Aorta (tissue), 5 donors: Measurements from ENCODE around the gene RALGDS. TPM values are rescaled to one million over a fixed set of nuclear protein-coding genes. Genes with fewer than 3 reads are reported as not detected.
"Not testable (repeated sequence)": the region's sequence is repeated elsewhere in the genome, so short reads cannot be mapped to it uniquely, and the experiment has no call there.

Source experiments
- ATAC-seq: fragments of 200-7000 bp; cut with Tn5 transposase; one replicate; pipeline ENCODE4 v1.9.1; 2022; ENCODE audit warnings: moderate library complexity; ENCODE audit not compliant: low FRiP score
- DNase-seq, 2 donors: peaks; one replicate each; pipeline ENCODE4 v3.0.0-alpha.2; 2020
- H3K27ac ChIP-seq, 2 donors: one replicate each; pipeline ENCODE4 v1.5.1; 2013; ENCODE audit warnings: low read length in 2 of 2, mild to moderate bottlenecking in 2 of 2, moderate library complexity in 2 of 2, control low read depth in 1 of 2, inconsistent platforms in 1 of 2, low read depth in 1 of 2
- H3K27me3 ChIP-seq, 2 donors: one replicate each; pipeline ENCODE4 v1.6.1; 2013; ENCODE audit warnings: control low read depth in 1 of 2, low read length in 1 of 2, mild to moderate bottlenecking in 1 of 2, moderate library complexity in 1 of 2; ENCODE audit not compliant: insufficient read depth in 2 of 2, control insufficient read depth in 1 of 2
- H3K36me3 ChIP-seq, 2 donors: one replicate each; pipeline ENCODE4 v1.6.1; 2013; ENCODE audit warnings: control low read depth in 1 of 2, low read length in 1 of 2, mild to moderate bottlenecking in 1 of 2; ENCODE audit not compliant: insufficient read depth in 2 of 2, control insufficient read depth in 1 of 2
- H3K4me1 ChIP-seq, 2 donors: one replicate each; pipeline ENCODE4 v1.6.1; 2013; ENCODE audit warnings: low read length in 2 of 2, control low read depth in 1 of 2, mild to moderate bottlenecking in 1 of 2, moderate library complexity in 1 of 2; ENCODE audit not compliant: insufficient read depth in 2 of 2, control insufficient read depth in 1 of 2
- H3K4me3 ChIP-seq, 2 donors: one replicate each; pipeline ENCODE4 v1.5.1; 2013; ENCODE audit warnings: low read length in 2 of 2, control low read depth in 1 of 2, mild to moderate bottlenecking in 1 of 2
- H3K9me3 ChIP-seq: one replicate; pipeline ENCODE4 v1.6.1; 2013; ENCODE audit warnings: mild to moderate bottlenecking, low read length; ENCODE audit not compliant: control insufficient read depth
- WGBS, 2 donors: extraction: QIAGEN DNeasy Blood & Tissue Kit; methylation state at CpG; one replicate each; pipeline ENCODE4 v1.1.7; 2013; 5-methylcytosine and 5-hydroxymethylcytosine counted together
- intact Hi-C, 2 donors: fragments of 100-400 bp; cut with DNase I; formaldehyde crosslinking; loops; one replicate each; pipeline versions ENCODE4 v1.14.2 to v1.15.0; 2022
- polyA plus RNA-seq, 2 donors: library from polyadenylated mRNA; stranded (reverse); fragments of 200-250 nt; gene quantifications; one replicate each; pipeline ENCODE4 v1.2.3, GENCODE V29; 2013
- total RNA-seq, 2 donors: library from RNA; stranded (reverse); fragmentation: NEBNext Ultra II Directional; extraction: Animal tissue kit (Norgen Biotek cat#: 25700); gene quantifications; one replicate each; pipeline ENCODE4 v1.2.1, GENCODE V29; 2021
- donor health status: healthy with polysubstance abuse.
- donor health status: Bipolar disorder and iron deficiency.
- donor health status: DM: no; HTN: no; CAD: no.
- donor health status: DM: no; HTN: no; CAD: no.
- donor health status: DM: yes; HTN: yes; CAD: no.

Gene RALGDS
- total and polyA plus RNA-seq, 4 donors, result 19.4 to 61.2 (median 26.4) TPM

GRCh38 chr9:133086212-133086860, 34.7 kb downstream of the RALGDS start:
- H3K36me3 ChIP-seq, ATAC-seq, H3K27me3 ChIP-seq, H3K27ac ChIP-seq, intact Hi-C loops, H3K9me3 ChIP-seq, H3K4me3 ChIP-seq, DNase-seq, H3K4me1 ChIP-seq: not testable (repeated sequence)
- 79 to 81% methylated on average over 15 to 16 of the region's 17 CpGs for WGBS, 2 donors

- intact Hi-C loops, H3K4me3 ChIP-seq, H3K9me3 ChIP-seq, H3K27ac ChIP-seq, ATAC-seq, H3K36me3 ChIP-seq, H3K27me3 ChIP-seq, H3K4me1 ChIP-seq, DNase-seq: not testable (repeated sequence)
- WGBS, 2 donors, result 59 to 68% methylated on average over 6 to 7 of the region's 9 CpGs
These were observed 37.4 kb downstream of the RALGDS start for GRCh38 chr9:133083688-133084087.

GRCh38 chr9:133081957-133082644, 38.9 kb downstream of the RALGDS start:
- H3K4me1 ChIP-seq, H3K27ac ChIP-seq, H3K9me3 ChIP-seq, ATAC-seq, H3K36me3 ChIP-seq, H3K27me3 ChIP-seq, H3K4me3 ChIP-seq, intact Hi-C loops, DNase-seq: not testable (repeated sequence)
- WGBS, 2 donors, result 81 to 85% methylated on average over 6 to 7 of the region's 12 CpGs

GRCh38 chr9:133080786-133081779, 40.0 kb downstream of the RALGDS start:
- H3K9me3 ChIP-seq, H3K4me3 ChIP-seq, DNase-seq, intact Hi-C loops, H3K27me3 ChIP-seq, ATAC-seq, H3K27ac ChIP-seq, H3K4me1 ChIP-seq, H3K36me3 ChIP-seq: not testable (repeated sequence)
- 88 to 94% methylated on average over 10 of the region's 18 CpGs for WGBS, 2 donors

GRCh38 chr9:133080161-133080560, 40.9 kb downstream of the RALGDS start:
- WGBS, 2 donors, result 68 to 72% methylated on average over 7 of the region's 7 CpGs
- intact Hi-C loops, result no loop called here

GRCh38 chr9:133078486-133078885, 42.6 kb downstream of the RALGDS start:
- WGBS, 2 donors, result 87 to 90% methylated on average over 14 of the region's 14 CpGs
- no peak overlapping the region for H3K27ac ChIP-seq
- no peaks in the 10 kb centered on the region for H3K36me3 ChIP-seq
- peaks cover 2 to 3% of the 10 kb centered on the region in 2 donors for H3K4me1 ChIP-seq
- no peaks in the 10 kb centered on the region for H3K27me3 ChIP-seq
- H3K4me3 ChIP-seq, result no peak overlapping the region
- no peak for DNase-seq
- H3K9me3 ChIP-seq, result no peaks in the 10 kb centered on the region
- intact Hi-C loops, result no loop called here
- no peak for ATAC-seq

More at GRCh38 chr9:133080161-133080560, 40.9 kb downstream of the RALGDS start:
- Histone ChIP-seq H3K27ac (no peak overlapping the region), H3K27me3 (no peaks in the 10 kb centered on the region), H3K4me1 (peaks cover 2 to 3% of the 10 kb centered on the region in 2 donors), H3K36me3 (no peaks in the 10 kb centered on the region), H3K9me3 (no peaks in the 10 kb centered on the region), H3K4me3 (no peak overlapping the region)
- DNase-seq (no peak), ATAC-seq (no peak)

GRCh38 chr9:133076691-133077090, 44.3 kb downstream of the RALGDS start:
- peaks cover 2 to 3% of the 10 kb centered on the region in 2 donors for H3K4me1 ChIP-seq
- H3K4me3 ChIP-seq, result no peak overlapping the region
- H3K36me3 ChIP-seq, result no peaks in the 10 kb centered on the region
- intact Hi-C loops, result no loop called here
- no peak overlapping the region for H3K27ac ChIP-seq
- no peak for ATAC-seq
- 96% methylated on average over 4 of the region's 4 CpGs for WGBS, 2 donors
- no peaks in the 10 kb centered on the region for H3K9me3 ChIP-seq
- H3K27me3 ChIP-seq, result no peaks in the 10 kb centered on the region
- DNase-seq, result no peak

- no peaks in the 10 kb centered on the region for H3K9me3 ChIP-seq
- intact Hi-C loops, result no loop called here
- H3K4me1 ChIP-seq, result peaks cover 2 to 3% of the 10 kb centered on the region in 2 donors
- no peaks in the 10 kb centered on the region for H3K36me3 ChIP-seq
- H3K27me3 ChIP-seq, result no peaks in the 10 kb centered on the region
- H3K4me3 ChIP-seq, result no peak overlapping the region
- WGBS, 2 donors, result 21 to 22% methylated on average over 4 of the region's 4 CpGs
- no peak for DNase-seq
- H3K27ac ChIP-seq, result no peak overlapping the region
- ATAC-seq, result no peak
These were observed 45.0 kb downstream of the RALGDS start for GRCh38 chr9:133075925-133076630.
